Tibial artery (tissue), 4 donors: ENCODE data around the gene HHAT.
A peak's percentile ranks its signal among the peaks of the same experiment; 100 is the strongest.

ENCODE experiments used
- DNase-seq, 2 donors: peaks; one replicate each; pipeline ENCODE4 v3.0.0-alpha.2; 2019
- H3K27ac ChIP-seq, 2 donors: fragments of 200-600 bp; sonication (generic) in 1 of 2; 1 replicate in 1 of 2; 2 replicates in 1 of 2; pipeline ENCODE4 v1.5.1; 2018 to 2019; ENCODE audit warnings: mild to moderate bottlenecking in 1 of 2
- H3K27me3 ChIP-seq, 2 donors: fragments of 200-600 bp; sonication (generic) in 1 of 2; one replicate each; pipeline versions ENCODE4 v1.5.1 to v1.6.0; 2016 to 2019
- H3K36me3 ChIP-seq, 3 donors: fragments of 200-600 bp; sonication (generic) in 2 of 3; one replicate each; pipeline ENCODE4 v1.5.1; 2016 to 2019; ENCODE audit warnings: mild to moderate bottlenecking in 2 of 3
- H3K4me1 ChIP-seq, 4 donors: fragments of 200-600 bp; sonication (generic) in 2 of 4; 1 replicate in 3 of 4; 2 replicates in 1 of 4; pipeline ENCODE4 v1.5.1; 2016 to 2019
- H3K4me3 ChIP-seq, 2 donors: fragments of 200-600 bp; sonication (generic) in 1 of 2; 1 replicate in 1 of 2; 2 replicates in 1 of 2; pipeline ENCODE4 v1.5.1; 2018 to 2019; ENCODE audit warnings: mild to moderate bottlenecking in 2 of 2
- H3K9me3 ChIP-seq, 3 donors: fragments of 200-600 bp; sonication (generic) in 1 of 3; one replicate each; pipeline ENCODE4 v1.5.1; 2016 to 2019
- CTCF ChIP-seq, 2 experiments: fragments of 200-600 bp in 1 of 2; fragments of 450-650 bp in 1 of 2; IDR thresholded peaks; one replicate each; pipeline ENCODE4 v1.5.1; 2017 to 2019; ENCODE audit warnings: antibody characterized with exemption in 2 of 2, mild to moderate bottlenecking in 1 of 2, moderate library complexity in 1 of 2
- intact Hi-C: fragments of 100-400 bp; cut with DNase I; formaldehyde crosslinking; loops from one replicate; pipeline ENCODE4 v1.15.0; 2023; ENCODE audit warnings: low total_unique reads

The HHAT gene

GRCh38 chr1:210446479-210446878 is 117.8 kb downstream of the HHAT start:
- no peak for TF ChIP-seq CTCF (IDR thresholded peaks at IDR 0.05)
- intact Hi-C loops, result no loop called here

GRCh38 chr1:210447456-210448057 is 118.9 kb downstream of the HHAT start:
- Histone ChIP-seq H3K4me1 (no peaks in the 10 kb centered on the region), H3K4me3 (no peak overlapping the region), H3K9me3 (no peaks in the 10 kb centered on the region), H3K27ac (no peak overlapping the region), H3K27me3 (no peaks in the 10 kb centered on the region), H3K36me3 (no peaks in the 10 kb centered on the region)
- no peak for TF ChIP-seq CTCF (IDR thresholded peaks at IDR 0.05)
- no peak for DNase-seq
- intact Hi-C loops, result no loop called here

More at GRCh38 chr1:210446479-210446878, 117.8 kb downstream of the HHAT start:
- DNase-seq, result no peak
- no peaks in the 10 kb centered on the region for H3K27me3 ChIP-seq
- no peaks in the 10 kb centered on the region for H3K4me1 ChIP-seq
- H3K4me3 ChIP-seq, result no peak overlapping the region
- no peaks in the 10 kb centered on the region for H3K36me3 ChIP-seq
- no peaks in the 10 kb centered on the region for H3K9me3 ChIP-seq
- H3K27ac ChIP-seq, result no peak overlapping the region

- Histone ChIP-seq H3K4me1 (no peaks in the 10 kb centered on the region), H3K27me3 (no peaks in the 10 kb centered on the region), H3K27ac (no peak overlapping the region), H3K9me3 (no peaks in the 10 kb centered on the region), H3K36me3 (no peaks in the 10 kb centered on the region), H3K4me3 (no peak overlapping the region)
- no peak for DNase-seq
- intact Hi-C loops, result no loop called here
- peak; percentile 46 to 49 for TF ChIP-seq CTCF (IDR thresholded peaks at IDR 0.05)
These were observed 119.7 kb downstream of the HHAT start for GRCh38 chr1:210448297-210448892.

GRCh38 chr1:210455840-210456603 is 127.3 kb downstream of the HHAT start:
- H3K27ac ChIP-seq, result no peak overlapping the region
- no peaks in the 10 kb centered on the region for H3K27me3 ChIP-seq
- TF ChIP-seq CTCF (IDR thresholded peaks at IDR 0.05), result no peak
- H3K36me3 ChIP-seq, result no peaks in the 10 kb centered on the region
- intact Hi-C loops, result no loop called here
- no peak for DNase-seq
- H3K4me1 ChIP-seq, result no peaks in the 10 kb centered on the region
- no peaks in the 10 kb centered on the region for H3K9me3 ChIP-seq
- H3K4me3 ChIP-seq, result no peak overlapping the region

- Histone ChIP-seq H3K9me3 (no peaks in the 10 kb centered on the region), H3K4me1 (no peaks in the 10 kb centered on the region), H3K27me3 (no peaks in the 10 kb centered on the region), H3K4me3 (no peak overlapping the region), H3K36me3 (no peaks in the 10 kb centered on the region), H3K27ac (no peak overlapping the region)
- intact Hi-C loops, result no loop called here
- DNase-seq, result no peak
- TF ChIP-seq CTCF (IDR thresholded peaks at IDR 0.05), result no peak
These were observed 128.1 kb downstream of the HHAT start for GRCh38 chr1:210456731-210457255.
